Measurements from ENCODE around the gene GALNTL6.

DNA sequence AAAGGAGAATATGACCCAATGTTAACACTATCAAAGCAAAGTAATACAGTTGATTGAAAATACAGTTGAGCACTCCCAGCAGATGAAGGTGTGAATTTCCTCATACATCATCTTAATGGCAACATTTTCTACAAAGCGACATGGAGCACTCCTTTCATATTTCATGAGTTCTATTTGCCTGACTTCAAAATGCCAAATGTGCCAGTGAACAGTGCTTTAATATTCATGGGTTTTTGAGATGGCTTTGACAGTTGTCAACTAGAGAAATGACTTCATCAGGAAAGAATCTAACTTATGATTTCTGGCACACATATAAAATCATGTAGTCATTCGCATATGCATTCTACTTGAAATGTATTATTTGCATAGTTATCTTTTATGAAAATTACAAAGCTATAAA is 222.4 kb downstream of the GALNTL6 start:
- TF ChIP-seq, protein P1, sequence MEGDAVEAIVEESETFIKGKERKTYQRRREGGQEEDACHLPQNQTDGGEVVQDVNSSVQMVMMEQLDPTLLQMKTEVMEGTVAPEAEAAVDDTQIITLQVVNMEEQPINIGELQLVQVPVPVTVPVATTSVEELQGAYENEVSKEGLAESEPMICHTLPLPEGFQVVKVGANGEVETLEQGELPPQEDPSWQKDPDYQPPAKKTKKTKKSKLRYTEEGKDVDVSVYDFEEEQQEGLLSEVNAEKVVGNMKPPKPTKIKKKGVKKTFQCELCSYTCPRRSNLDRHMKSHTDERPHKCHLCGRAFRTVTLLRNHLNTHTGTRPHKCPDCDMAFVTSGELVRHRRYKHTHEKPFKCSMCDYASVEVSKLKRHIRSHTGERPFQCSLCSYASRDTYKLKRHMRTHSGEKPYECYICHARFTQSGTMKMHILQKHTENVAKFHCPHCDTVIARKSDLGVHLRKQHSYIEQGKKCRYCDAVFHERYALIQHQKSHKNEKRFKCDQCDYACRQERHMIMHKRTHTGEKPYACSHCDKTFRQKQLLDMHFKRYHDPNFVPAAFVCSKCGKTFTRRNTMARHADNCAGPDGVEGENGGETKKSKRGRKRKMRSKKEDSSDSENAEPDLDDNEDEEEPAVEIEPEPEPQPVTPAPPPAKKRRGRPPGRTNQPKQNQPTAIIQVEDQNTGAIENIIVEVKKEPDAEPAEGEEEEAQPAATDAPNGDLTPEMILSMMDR (optimal IDR thresholded peaks at IDR 0.05 in 1 of 3, IDR thresholded peaks at IDR 0.05 in 1 of 3, conservative IDR thresholded peaks at IDR 0.05 in 1 of 3; ENCODE audit: extremely low read depth in 1 of 3, insufficient read depth in 2 of 3, low read length in 3 of 3), result no peak
- TF ChIP-seq EZH2 (IDR thresholded peaks at IDR 0.05; ENCODE audit: low read length), result no peak

Data from keratinocyte (primary cell).